SU-DHL-6 (cell line): ENCODE measurements around the gene RYK.

Source experiments
- CTCF ChIP-seq: fragments of 200-600 bp; sonication (generic); IDR thresholded peaks from one replicate; pipeline ENCODE4 v1.5.1; 2017; ENCODE audit warnings: antibody characterized with exemption, mild to moderate bottlenecking, low read length, moderate library complexity; ENCODE audit not compliant: insufficient read depth, poor library complexity, severe bottlenecking
- EZH2phosphoT487 ChIP-seq: fragments of 200-600 bp; sonication (generic), shearing (Covaris generic); conservative IDR thresholded peaks from 2 replicates; pipeline ENCODE4 v1.6.1; 2018; ENCODE audit warnings: mild to moderate bottlenecking, antibody characterized with exemption, low read length, moderate library complexity, mixed read lengths

- no peak for TF ChIP-seq CTCF
- no peak for TF ChIP-seq EZH2phosphoT487
Measured at GRCh38 chr3:134235577-134236076, 15.0 kb downstream of the RYK start.
